SK-N-MC (cell line): Measurements from ENCODE around the gene GBP4.

Experiments used
- DNase-seq: peaks from one replicate; pipeline ENCODE4 v3.0.0-alpha.2; 2011; ENCODE audit warnings: low read depth, low spot score
- H3K27ac ChIP-seq: fragments of 200-600 bp; sonication (generic); 2 replicates; pipeline ENCODE4 v1.5.1; 2016; ENCODE audit warnings: mixed run types
- H3K36me3 ChIP-seq: fragments of 200-600 bp; sonication (generic); 2 replicates; pipeline ENCODE4 v1.6.1; 2017; ENCODE audit warnings: antibody characterized with exemption, low read length, mixed read lengths; ENCODE audit not compliant: insufficient read depth
- H3K4me3 ChIP-seq: fragments of 200-600 bp; sonication (generic); 2 replicates; pipeline ENCODE4 v1.5.1; 2016
- H3K9ac ChIP-seq: fragments of 200-600 bp; sonication (generic); 2 replicates; pipeline ENCODE4 v1.8.0; 2017; ENCODE audit warnings: mixed run types, mixed read lengths; ENCODE audit not compliant: insufficient read length
- H3K9me3 ChIP-seq: fragments of 200-600 bp; sonication (generic); 2 replicates; pipeline ENCODE4 v1.6.1; 2017; ENCODE audit warnings: low read depth, mild to moderate bottlenecking, antibody characterized with exemption, low read length, moderate library complexity, mixed read lengths
- EZH2 ChIP-seq: fragments of 200-600 bp; sonication (generic); IDR thresholded peaks from one replicate; pipeline ENCODE4 v1.6.1; 2017; ENCODE audit warnings: antibody characterized with exemption
- FOXP2 ChIP-seq: optimal IDR thresholded peaks from 2 replicates; pipeline ENCODE3; 2011; ENCODE audit warnings: mild to moderate bottlenecking, moderate library complexity; ENCODE audit not compliant: insufficient read depth; ENCODE audit errors: extremely low read length, control extremely low read depth
- POLR2AphosphoS5 ChIP-seq: IDR thresholded peaks from 2 replicates; pipeline ENCODE4 v1.6.1; 2012; ENCODE audit warnings: mild to moderate bottlenecking, low read depth, low read length, borderline replicate concordance

The GBP4 gene

GRCh38 chr1:89176971-89177370, 21.8 kb downstream of the GBP4 start:
- TF ChIP-seq EZH2 (no peak), FOXP2 (no peak), POLR2AphosphoS5 (no peak)
- Histone ChIP-seq H3K9ac (no peak overlapping the region), H3K27ac (no peak overlapping the region), H3K9me3 (no peaks in the 10 kb centered on the region), H3K4me3 (no peak overlapping the region), H3K36me3 (no peaks in the 10 kb centered on the region)
- DNase-seq = no peak

GRCh38 chr1:89175601-89176256, 23.0 kb downstream of the GBP4 start, which contains the start of gene GBP7:
TSS of gene GBP7 (minus strand) at chr1:89176003. CDS start at chr1:89171935, 4,068 bp downstream.
- no peak within 1 kb of the TSS for H3K27ac ChIP-seq
- TF ChIP-seq FOXP2 = no peak
- no peak for TF ChIP-seq POLR2AphosphoS5
- TF ChIP-seq EZH2 = no peak
- H3K9me3 ChIP-seq = no peaks in the 10 kb centered on the region
- no peaks in the 10 kb centered on the region for H3K36me3 ChIP-seq
- H3K9ac ChIP-seq = no peak within 1 kb of the TSS
- no peak for DNase-seq
- H3K4me3 ChIP-seq = no peak within 1 kb of the TSS

GRCh38 chr1:89174491-89174890, 24.3 kb downstream of the GBP4 start:
- Histone ChIP-seq H3K9ac (no peak overlapping the region), H3K27ac (no peak overlapping the region), H3K36me3 (no peaks in the 10 kb centered on the region), H3K9me3 (no peaks in the 10 kb centered on the region), H3K4me3 (no peak overlapping the region)
- DNase-seq = no peak
- TF ChIP-seq POLR2AphosphoS5 (no peak), FOXP2 (no peak), EZH2 (no peak)

- no peaks in the 10 kb centered on the region for H3K9me3 ChIP-seq
- H3K9ac ChIP-seq = no peak overlapping the region
- H3K4me3 ChIP-seq = no peak overlapping the region
- H3K27ac ChIP-seq = no peak overlapping the region
- no peaks in the 10 kb centered on the region for H3K36me3 ChIP-seq
- no peak for DNase-seq
- TF ChIP-seq POLR2AphosphoS5 (no peak), EZH2 (no peak), FOXP2 (no peak)
These were observed 26.1 kb downstream of the GBP4 start for GRCh38 chr1:89172468-89173143.

GRCh38 chr1:89171067-89171438, 27.7 kb downstream of the GBP4 start:
- H3K4me3 ChIP-seq = no peak overlapping the region
- no peak for DNase-seq
- H3K36me3 ChIP-seq = no peaks in the 10 kb centered on the region
- H3K9me3 ChIP-seq = no peaks in the 10 kb centered on the region
- no peak overlapping the region for H3K9ac ChIP-seq
- TF ChIP-seq EZH2 = no peak
- no peak for TF ChIP-seq FOXP2
- TF ChIP-seq POLR2AphosphoS5 = no peak
- no peak overlapping the region for H3K27ac ChIP-seq

- Histone ChIP-seq H3K4me3 (no peak overlapping the region), H3K9ac (no peak overlapping the region), H3K9me3 (no peaks in the 10 kb centered on the region), H3K27ac (no peak overlapping the region), H3K36me3 (no peaks in the 10 kb centered on the region)
- TF ChIP-seq EZH2 (no peak), POLR2AphosphoS5 (no peak), FOXP2 (no peak)
- DNase-seq = no peak
These were observed 28.3 kb downstream of the GBP4 start for GRCh38 chr1:89170170-89171066.

- Histone ChIP-seq H3K9me3 (no peaks in the 10 kb centered on the region), H3K36me3 (no peaks in the 10 kb centered on the region), H3K9ac (no peak overlapping the region), H3K4me3 (no peak overlapping the region), H3K27ac (no peak overlapping the region)
- no peak for DNase-seq
- TF ChIP-seq EZH2 (no peak), FOXP2 (no peak), POLR2AphosphoS5 (no peak)
These were observed 29.6 kb downstream of the GBP4 start for GRCh38 chr1:89169166-89169565.

GRCh38 chr1:89167590-89168230, 31.0 kb downstream of the GBP4 start:
- TF ChIP-seq EZH2 = no peak
- no peak for TF ChIP-seq FOXP2
- TF ChIP-seq POLR2AphosphoS5 = no peak
- Histone ChIP-seq H3K9me3 (no peaks in the 10 kb centered on the region), H3K4me3 (no peak overlapping the region), H3K36me3 (no peaks in the 10 kb centered on the region), H3K9ac (no peak overlapping the region), H3K27ac (no peak overlapping the region)
- no peak for DNase-seq
